ENCODE measurements around the gene SLC30A2.

GRCh38 chr1:26031611-26032220, 14.2 kb downstream of the SLC30A2 start:
- TF ChIP-seq, protein P1, sequence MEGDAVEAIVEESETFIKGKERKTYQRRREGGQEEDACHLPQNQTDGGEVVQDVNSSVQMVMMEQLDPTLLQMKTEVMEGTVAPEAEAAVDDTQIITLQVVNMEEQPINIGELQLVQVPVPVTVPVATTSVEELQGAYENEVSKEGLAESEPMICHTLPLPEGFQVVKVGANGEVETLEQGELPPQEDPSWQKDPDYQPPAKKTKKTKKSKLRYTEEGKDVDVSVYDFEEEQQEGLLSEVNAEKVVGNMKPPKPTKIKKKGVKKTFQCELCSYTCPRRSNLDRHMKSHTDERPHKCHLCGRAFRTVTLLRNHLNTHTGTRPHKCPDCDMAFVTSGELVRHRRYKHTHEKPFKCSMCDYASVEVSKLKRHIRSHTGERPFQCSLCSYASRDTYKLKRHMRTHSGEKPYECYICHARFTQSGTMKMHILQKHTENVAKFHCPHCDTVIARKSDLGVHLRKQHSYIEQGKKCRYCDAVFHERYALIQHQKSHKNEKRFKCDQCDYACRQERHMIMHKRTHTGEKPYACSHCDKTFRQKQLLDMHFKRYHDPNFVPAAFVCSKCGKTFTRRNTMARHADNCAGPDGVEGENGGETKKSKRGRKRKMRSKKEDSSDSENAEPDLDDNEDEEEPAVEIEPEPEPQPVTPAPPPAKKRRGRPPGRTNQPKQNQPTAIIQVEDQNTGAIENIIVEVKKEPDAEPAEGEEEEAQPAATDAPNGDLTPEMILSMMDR (IDR thresholded peaks at IDR 0.05; ENCODE audit: low read depth, low read length), result no peak
- TF ChIP-seq EZH2phosphoT487 (IDR thresholded peaks at IDR 0.05; ENCODE audit: low read depth), result no peak

Measured in OCI-LY3 (cell line).